GM21786 (cell line): ENCODE results near the gene SLC25A22.

ENCODE experiments used
- ATAC-seq: cut with Tn5 transposase; IDR thresholded peaks from one replicate; pipeline ENCODE4 v1.9.1; 2021; ENCODE audit not compliant: unreplicated experiment

Gene SLC25A22

GRCh38 chr11:791658-792534 is 6.2 kb downstream of the SLC25A22 start:
- ATAC-seq = no peak

- ATAC-seq = no peak
These were observed 7.1 kb downstream of the SLC25A22 start for GRCh38 chr11:790721-791564.

GRCh38 chr11:789943-790342 is 8.1 kb downstream of the SLC25A22 start, which contains the start of gene CEND1:
Gene CEND1, minus strand, starts transcription at chr11:790090. Its CDS starts 1,514 bp downstream, at chr11:788576.
- no peak for ATAC-seq

- ATAC-seq = no peak
These were observed 8.8 kb downstream of the SLC25A22 start for GRCh38 chr11:788953-789940.

- no peak for ATAC-seq
These were observed 10.0 kb downstream of the SLC25A22 start for GRCh38 chr11:788009-788640.

- ATAC-seq = no peak
These were observed 10.9 kb downstream of the SLC25A22 start for GRCh38 chr11:787084-787675.

- no peak for ATAC-seq
These were observed 11.6 kb downstream of the SLC25A22 start for GRCh38 chr11:786235-787083.

- ATAC-seq = no peak
These were observed 14.5 kb downstream of the SLC25A22 start for GRCh38 chr11:783581-784015.

- ATAC-seq = no peak
These were observed 15.6 kb downstream of the SLC25A22 start for GRCh38 chr11:782264-783174.

- ATAC-seq = no peak
These were observed 18.0 kb downstream of the SLC25A22 start for GRCh38 chr11:779955-780532.

- ATAC-seq = no peak
These were observed 18.8 kb downstream of the SLC25A22 start for GRCh38 chr11:778976-779954.

GRCh38 chr11:777288-778255 is 20.5 kb downstream of the SLC25A22 start, which contains the start of gene GATD1:
Gene GATD1, minus strand, starts transcription at chr11:777487. Its CDS starts 25 bp downstream, at chr11:777462.
- ATAC-seq = peak; percentile 74

- ATAC-seq = peak; percentile 30
These were observed 21.4 kb downstream of the SLC25A22 start for GRCh38 chr11:776561-777287.

GRCh38 chr11:776263-776560 is 21.9 kb downstream of the SLC25A22 start:
- no peak for ATAC-seq
